GM19397 (cell line): ENCODE results near the gene GNPAT.

Experiments
- ATAC-seq: cut with Tn5 transposase; IDR thresholded peaks from one replicate; pipeline ENCODE4 v1.9.1; 2021; ENCODE audit warnings: mild to moderate bottlenecking, moderate library complexity; ENCODE audit not compliant: unreplicated experiment

Gene GNPAT

DNA sequence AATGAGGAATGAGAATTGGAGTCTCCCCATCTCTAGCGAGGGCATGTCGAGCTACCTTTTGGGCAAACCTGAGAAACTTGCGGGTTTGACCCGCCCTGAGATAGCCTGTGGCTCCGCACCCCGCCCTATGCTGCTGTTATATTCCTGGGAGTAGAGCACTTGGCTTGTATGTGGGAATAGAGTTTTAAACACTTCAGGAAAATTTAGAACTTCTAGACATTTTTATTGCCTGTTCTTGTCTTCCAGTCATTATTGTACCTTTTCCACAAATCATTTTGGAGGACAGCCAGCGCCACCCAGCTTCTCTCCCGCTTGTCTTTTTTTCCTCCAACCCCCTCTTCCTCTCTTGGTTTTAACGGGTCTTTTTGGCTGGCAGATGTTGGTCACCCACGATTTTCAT is 738 bp downstream of the GNPAT start:
- ATAC-seq, result peak; percentile 24

DNA sequence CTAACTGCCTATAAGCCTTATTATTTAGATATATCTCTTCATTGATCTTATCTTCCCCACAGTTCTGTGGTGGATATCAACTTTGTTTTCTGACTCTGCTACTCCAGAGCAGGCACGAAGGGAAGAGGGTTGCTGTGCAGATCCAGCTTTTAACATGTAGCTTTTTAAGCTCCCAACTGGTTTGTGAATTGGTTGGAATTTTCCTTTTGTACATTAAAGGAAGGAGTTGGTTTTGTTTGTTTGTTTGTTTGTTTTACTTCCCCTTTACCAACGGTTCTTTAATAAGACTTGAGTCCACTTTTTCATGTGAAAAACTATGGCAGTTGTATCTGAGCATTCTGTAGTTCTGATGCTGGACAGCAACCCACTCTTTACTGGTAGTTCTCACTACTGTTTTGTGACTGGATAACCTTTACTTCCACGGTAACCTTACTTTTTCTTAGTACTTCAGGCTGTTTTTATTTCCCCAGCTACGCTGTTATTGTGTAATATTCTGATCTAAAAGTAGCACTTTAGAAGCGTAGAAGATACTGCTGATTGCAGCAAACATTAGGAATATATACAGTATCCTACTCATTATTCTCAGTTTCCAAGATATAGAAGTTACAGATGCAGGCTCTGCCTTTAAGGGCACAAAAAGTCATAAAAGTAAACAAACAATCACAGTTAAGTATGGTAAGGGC is 1.6 kb downstream of the GNPAT start:
- ATAC-seq, result no peak

- no peak for ATAC-seq
These were observed 7.8 kb downstream of the GNPAT start for GRCh38 chr1:231248778-231249177.

GRCh38 chr1:231252336-231252735 is 11.3 kb downstream of the GNPAT start:
- ATAC-seq, result no peak

GRCh38 chr1:231260351-231260750 is 19.3 kb downstream of the GNPAT start:
- ATAC-seq, result no peak

DNA sequence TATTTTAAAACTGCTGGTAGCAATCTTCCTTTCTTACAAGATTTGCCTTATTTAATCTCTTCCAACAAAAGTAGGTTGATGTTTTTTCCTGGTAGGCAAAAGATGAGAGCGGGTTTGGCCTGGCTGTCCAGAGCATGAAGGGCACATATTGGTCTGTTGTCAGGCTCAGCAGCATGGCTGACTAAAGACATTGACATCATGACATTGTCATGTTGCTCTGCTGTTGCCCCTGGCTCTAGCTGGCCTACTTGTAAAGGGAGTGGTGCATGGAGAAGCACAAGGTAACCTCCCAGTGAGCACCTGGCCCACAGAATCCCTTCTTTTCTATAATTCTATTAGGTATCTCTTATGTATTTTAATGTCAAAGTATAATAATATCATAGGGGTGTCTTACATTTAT is 23.6 kb downstream of the GNPAT start:
- ATAC-seq, result no peak

- ATAC-seq, result no peak
These were observed 24.4 kb downstream of the GNPAT start for GRCh38 chr1:231265379-231265778.

GRCh38 chr1:231266811-231267322 is 25.9 kb downstream of the GNPAT start:
- no peak for ATAC-seq

GRCh38 chr1:231272173-231272572 is 31.2 kb downstream of the GNPAT start:
- ATAC-seq, result no peak

GRCh38 chr1:231272880-231273279 is 31.9 kb downstream of the GNPAT start:
- ATAC-seq, result no peak

GRCh38 chr1:231274119-231274825 is 33.3 kb downstream of the GNPAT start:
- ATAC-seq, result no peak

DNA sequence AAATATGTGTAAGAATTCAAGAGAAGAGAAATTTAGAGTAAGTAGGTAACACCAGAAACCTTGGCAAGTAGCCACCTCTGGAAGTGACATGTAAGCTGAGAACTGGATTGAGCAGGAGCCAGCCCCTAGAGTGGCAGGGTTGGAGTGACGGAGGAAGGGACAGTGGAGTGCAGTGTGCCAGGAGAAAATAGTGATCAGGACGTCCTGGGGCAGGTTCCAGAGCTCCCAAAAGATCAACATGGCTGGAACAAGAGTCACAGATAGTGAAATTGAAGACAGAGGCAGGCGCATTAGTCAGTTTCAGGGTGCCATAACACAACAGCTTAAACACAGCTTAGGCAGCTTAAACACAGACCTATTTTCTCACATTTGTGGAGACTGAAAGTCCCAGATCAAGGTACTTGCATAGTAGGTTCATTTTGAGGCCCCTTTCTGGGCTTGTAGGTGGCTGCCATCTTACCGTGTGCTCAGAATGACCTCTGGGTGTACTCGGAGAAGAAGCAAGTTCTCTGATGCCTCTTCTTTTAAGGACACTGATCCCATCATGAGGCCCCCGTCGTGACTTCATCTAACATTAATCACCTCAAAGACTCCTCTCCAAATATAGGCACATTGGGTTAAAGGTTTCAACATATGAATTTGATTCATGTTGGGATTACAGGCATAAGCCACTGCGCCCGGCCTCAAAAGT is 37.2 kb downstream of the GNPAT start:
- ATAC-seq, result no peak

GRCh38 chr1:231279081-231279480 is 38.1 kb downstream of the GNPAT start:
- ATAC-seq, result no peak

GRCh38 chr1:231279683-231280082 is 38.7 kb downstream of the GNPAT start:
- ATAC-seq, result no peak

GRCh38 chr1:231284441-231284840 is 43.4 kb downstream of the GNPAT start:
- ATAC-seq, result no peak

DNA sequence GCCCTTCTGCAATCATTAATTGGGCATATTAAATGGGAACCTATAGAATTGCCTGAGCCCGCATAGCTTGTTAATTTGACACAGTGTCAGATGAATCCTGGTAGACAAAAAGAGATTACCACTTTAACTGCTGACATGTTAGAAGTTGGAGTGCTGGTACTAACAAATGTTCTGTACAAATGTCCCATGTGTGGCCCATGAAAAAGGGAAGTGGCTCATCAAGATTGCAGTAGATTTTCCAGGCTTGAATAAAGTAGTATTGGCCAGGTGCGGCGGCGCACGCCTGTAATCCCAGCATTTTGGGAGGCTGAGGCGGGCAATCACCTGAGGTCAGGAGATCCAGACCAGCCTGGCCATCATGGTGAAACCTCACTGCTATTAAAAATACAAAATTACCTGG is 45.6 kb downstream of the GNPAT start:
- ATAC-seq, result no peak

DNA sequence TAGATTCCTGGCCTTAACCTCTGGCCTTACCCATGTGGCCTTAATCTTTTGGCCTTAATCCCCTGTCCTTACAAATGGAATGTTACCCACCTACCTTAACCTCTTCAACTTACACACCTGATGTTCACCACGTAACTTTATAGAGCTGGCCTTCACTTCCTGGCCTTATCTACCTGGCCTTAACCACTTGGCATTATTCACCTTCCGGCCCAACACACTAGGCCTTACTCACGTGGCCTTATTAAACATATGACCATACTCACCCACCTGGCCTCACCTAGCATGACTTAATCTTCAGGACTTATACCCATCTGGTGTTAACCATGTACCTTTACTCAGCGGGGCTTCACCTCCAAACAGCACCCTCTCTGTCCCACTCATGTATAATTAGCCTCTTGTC is 54.9 kb downstream of the GNPAT start:
- no peak for ATAC-seq

- no peak for ATAC-seq
These were observed 61.0 kb downstream of the GNPAT start for GRCh38 chr1:231301990-231302389.

GRCh38 chr1:231310391-231310934 is 69.5 kb downstream of the GNPAT start:
- ATAC-seq, result no peak

DNA sequence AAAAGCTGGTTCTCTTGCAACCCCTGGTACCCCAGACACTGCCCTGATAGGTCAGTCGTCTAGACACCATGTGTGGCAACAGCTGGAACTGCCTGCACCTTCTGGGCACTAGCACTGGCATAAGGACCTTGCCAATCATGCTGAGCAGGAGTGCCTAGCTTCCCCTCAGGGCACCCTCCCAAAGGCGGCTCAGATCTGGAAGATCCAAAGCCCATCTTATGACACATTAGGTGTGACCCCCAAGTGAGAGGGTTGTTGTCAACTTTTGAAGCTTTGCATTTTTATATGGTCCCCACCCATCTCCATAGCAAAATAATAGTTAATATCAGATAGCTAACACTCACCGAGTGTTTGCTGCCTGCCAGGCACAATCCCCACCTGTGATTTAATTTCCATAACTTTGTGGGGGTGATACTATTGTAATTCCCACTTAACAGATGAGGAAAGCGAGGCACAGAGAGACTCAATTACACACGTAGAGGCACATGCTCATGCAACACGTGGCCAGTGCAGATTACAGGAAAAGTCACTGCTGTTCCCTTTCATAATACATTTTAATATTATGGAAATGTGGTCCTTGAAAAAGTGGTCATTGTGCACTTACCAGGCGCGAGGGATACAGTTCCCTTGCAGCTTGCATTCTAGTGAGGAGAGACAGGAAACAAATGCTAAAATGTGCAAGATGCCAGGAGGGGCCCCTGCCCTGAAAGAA is 70.9 kb downstream of the GNPAT start:
- no peak for ATAC-seq

DNA sequence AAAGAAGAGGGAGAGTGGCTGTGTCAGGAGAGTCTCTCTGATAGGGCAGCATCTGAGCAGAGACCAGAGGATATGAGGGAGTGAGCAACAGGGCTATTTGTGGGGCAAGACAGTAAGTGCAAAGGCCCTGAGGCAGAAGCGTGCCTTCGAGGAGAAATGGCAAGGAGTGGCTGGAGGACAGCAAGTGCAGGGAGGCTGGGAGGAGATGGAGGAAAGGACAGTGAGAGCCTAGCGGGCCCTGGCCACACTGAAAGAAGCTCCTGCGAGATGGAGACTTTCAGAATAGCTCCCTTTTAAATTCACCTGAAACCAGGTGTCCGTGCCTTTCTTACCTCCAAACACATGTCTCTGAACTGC is 71.4 kb downstream of the GNPAT start:
- ATAC-seq, result no peak
